ENCODE results near the gene MPL.

DNA sequence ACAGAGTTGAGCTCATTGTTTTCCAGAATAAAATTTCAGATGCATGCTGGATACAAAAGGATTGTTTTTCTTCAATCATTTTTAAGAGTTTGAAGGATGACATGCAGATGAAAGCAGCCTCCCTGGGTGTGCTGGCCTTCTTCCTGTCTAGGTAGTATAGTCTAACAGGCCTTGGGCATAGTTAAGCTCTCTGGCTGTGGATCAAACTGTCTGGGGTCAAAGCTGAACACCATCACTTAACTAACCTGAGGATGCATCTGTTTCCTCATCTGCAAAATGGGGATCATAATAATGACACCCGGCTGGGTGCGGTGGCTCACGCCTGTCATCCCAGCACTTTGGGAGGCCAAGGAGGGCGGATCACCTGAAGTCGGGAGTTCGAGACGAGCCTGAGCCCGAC, 42.9 kb upstream of the MPL start:
- TF ChIP-seq, protein P1, sequence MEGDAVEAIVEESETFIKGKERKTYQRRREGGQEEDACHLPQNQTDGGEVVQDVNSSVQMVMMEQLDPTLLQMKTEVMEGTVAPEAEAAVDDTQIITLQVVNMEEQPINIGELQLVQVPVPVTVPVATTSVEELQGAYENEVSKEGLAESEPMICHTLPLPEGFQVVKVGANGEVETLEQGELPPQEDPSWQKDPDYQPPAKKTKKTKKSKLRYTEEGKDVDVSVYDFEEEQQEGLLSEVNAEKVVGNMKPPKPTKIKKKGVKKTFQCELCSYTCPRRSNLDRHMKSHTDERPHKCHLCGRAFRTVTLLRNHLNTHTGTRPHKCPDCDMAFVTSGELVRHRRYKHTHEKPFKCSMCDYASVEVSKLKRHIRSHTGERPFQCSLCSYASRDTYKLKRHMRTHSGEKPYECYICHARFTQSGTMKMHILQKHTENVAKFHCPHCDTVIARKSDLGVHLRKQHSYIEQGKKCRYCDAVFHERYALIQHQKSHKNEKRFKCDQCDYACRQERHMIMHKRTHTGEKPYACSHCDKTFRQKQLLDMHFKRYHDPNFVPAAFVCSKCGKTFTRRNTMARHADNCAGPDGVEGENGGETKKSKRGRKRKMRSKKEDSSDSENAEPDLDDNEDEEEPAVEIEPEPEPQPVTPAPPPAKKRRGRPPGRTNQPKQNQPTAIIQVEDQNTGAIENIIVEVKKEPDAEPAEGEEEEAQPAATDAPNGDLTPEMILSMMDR (IDR thresholded peaks at IDR 0.05), result no peak
- no peak for TF ChIP-seq POLR2A (IDR thresholded peaks at IDR 0.05)

Measured in vagina (tissue), 2 donors.